IPS-NIHi7 (cell line): ENCODE data around the gene MDM4.
"Not testable (repeated sequence)": the region's sequence is repeated elsewhere in the genome, so short reads cannot be mapped to it uniquely, and the experiment has no call there.

Experiments
- DNase-seq: peaks from one replicate; pipeline ENCODE4 v3.0.0; 2012; ENCODE audit warnings: mixed read lengths; ENCODE audit errors: extremely low spot score

MDM4 gene

DNA sequence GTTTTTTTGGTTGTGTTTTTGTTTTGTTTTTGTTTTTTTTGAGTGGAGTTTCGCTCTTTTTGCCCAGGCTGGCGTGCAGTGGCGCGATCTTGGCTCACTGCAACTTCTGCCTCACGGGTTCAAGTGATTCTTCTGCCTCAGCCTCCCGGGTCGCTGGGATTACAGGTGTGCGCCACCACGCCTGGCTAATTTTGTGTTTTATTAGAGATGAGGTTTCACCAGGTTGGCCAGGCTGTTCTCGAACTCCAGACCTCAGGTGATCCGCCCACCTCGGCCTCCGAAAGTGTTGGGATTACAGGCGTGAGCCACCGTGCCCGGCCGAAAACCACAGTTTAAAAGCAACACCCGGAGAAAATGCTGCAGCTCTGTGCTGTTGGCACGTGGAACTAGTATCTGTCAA is 1.2 kb downstream of the MDM4 start:
- DNase-seq, result not testable (repeated sequence)

GRCh38 chr1:204520834-204521709 is 4.9 kb downstream of the MDM4 start:
- no peak for DNase-seq

- not testable (repeated sequence) for DNase-seq
Measured at GRCh38 chr1:204521941-204522521, 5.8 kb downstream of the MDM4 start.

GRCh38 chr1:204523605-204524215 is 7.5 kb downstream of the MDM4 start:
- no peak for DNase-seq

GRCh38 chr1:204524986-204525385 is 8.8 kb downstream of the MDM4 start:
- no peak for DNase-seq

DNA sequence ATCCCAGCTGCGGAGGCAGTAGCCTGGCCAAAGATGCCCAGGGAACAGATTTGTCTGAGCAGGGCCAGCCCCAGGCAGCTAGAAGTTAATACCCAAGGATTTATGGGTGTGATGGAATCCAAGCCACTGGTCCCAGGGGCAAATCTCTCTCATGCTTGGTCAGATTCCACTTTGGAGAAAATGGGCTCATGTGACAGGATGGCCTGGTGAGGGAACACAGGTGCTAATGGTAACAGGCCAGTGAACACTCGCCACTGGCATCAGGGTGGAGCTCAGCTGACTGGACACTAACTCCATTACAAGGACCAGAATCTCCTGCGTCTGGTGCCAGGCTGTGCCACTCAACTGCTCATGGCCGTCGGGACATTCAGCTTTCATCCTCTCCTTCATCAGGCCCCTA is 12.0 kb downstream of the MDM4 start:
- no peak for DNase-seq

DNA sequence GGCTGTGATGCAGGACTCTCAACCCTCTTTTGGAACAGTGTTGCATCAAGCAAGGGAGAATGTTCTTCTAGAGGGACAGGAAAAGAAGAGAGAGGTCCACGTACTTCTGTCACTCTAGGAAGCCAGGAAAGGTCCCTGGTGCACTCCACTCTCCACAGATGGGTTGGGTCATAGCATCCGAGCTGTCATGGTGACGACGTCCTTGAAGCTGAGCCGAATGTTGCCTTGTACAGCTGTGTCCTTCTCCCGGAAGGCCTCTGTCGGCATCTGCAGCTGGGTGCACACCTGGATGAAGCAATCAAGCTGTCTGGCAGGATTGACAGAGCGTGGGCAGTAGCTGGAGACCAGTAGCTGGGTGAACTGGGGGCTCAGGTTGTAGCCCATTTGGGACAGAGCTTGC is 12.5 kb downstream of the MDM4 start:
- no peak for DNase-seq

GRCh38 chr1:204529371-204529895 is 13.2 kb downstream of the MDM4 start:
- peak; percentile 14 for DNase-seq

GRCh38 chr1:204530932-204531331 is 14.7 kb downstream of the MDM4 start:
- no peak for DNase-seq

GRCh38 chr1:204532832-204533231 is 16.6 kb downstream of the MDM4 start:
- no peak for DNase-seq

- DNase-seq, result no peak
Measured at GRCh38 chr1:204541626-204542025, 25.4 kb downstream of the MDM4 start.

- no peak for DNase-seq
Measured at GRCh38 chr1:204544321-204544720, 28.1 kb downstream of the MDM4 start.

DNA sequence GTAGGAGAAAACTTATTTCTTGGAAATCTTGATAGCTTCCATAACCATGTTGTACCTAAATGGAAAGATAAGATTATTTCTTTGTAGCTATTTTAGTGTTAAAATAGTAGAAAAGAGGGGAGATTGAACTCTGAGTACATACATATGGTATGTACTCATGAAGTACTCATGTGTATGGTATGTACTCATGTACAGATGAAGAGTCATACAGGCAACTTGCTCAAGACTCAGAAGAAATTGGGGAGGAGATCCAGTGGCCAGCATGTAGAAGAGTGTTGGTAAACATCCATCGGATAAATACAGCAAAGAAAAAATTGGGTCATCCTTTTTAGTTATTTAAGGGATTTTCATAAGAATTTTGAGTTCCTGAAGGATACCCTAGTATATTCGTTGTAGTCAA is 29.0 kb downstream of the MDM4 start:
- DNase-seq, result no peak

DNA sequence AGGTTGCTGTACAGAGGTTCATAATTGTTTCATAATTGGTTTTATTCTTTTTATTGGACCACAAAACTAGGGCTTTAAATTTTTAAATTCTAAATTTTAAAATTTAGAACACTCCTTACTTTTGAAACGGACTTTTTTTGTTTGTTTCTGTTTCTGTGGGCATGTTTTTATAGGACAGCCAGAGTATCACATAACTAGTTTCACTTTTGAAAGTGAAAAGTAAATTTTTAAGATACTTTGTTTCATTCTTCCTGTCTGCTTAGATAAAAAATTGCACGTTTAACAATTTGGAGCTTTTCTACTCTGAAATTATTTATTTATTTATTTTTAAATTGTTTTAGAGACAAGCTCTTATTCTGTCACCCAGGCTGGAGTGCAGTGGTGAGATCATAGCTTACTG is 29.7 kb downstream of the MDM4 start:
- no peak for DNase-seq

DNA sequence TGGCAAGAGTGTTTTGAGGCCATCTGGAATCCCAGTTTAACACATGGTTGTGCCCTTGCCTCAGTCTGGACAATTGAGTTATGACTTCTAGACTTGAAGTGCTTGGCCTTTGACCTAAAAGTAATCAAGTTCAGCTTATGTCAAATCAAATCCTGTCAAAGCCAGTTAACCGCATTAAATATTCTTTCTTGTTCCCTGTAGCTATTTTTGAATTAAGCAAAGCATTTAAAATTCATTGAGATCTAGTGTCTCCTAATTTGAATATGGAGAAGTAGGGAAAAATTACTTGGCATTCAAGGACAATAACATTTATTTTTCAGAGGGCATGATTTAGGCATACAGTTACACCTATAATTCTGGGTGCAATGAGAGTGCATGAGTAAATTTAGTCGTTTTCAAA is 32.1 kb downstream of the MDM4 start:
- no peak for DNase-seq

GRCh38 chr1:204549313-204549712 is 33.1 kb downstream of the MDM4 start:
- no peak for DNase-seq

- DNase-seq, result no peak
Measured at GRCh38 chr1:204550926-204551325, 34.7 kb downstream of the MDM4 start.

DNA sequence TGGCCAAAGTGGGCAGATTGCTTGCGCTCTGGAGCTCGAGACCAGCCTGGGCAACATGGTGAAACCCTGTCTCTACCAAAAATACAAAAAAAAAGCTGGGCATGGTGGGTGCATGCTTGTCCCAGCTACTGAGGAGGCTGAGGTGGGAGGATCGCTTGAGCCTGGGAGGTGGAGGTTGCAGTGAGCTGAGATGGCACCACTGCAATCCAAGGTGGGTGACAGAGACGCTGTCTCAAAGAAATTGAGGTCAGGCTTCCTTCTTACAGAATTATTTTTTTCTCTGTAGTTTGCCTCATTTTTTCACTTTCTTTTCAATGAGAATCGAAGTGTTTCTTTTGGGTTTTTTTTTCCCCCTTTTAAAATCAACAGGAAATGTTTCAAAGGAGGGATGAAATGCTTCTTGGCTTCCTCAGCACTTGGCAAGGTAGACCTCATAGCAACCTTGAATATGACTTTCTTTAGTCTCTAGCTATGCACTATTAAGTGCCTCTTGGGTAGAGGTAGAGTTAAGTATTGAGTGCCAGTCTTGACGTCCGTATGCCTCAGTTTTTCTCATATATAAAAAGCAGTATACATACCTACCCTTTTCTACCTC is 40.3 kb downstream of the MDM4 start:
- DNase-seq, result no peak

DNA sequence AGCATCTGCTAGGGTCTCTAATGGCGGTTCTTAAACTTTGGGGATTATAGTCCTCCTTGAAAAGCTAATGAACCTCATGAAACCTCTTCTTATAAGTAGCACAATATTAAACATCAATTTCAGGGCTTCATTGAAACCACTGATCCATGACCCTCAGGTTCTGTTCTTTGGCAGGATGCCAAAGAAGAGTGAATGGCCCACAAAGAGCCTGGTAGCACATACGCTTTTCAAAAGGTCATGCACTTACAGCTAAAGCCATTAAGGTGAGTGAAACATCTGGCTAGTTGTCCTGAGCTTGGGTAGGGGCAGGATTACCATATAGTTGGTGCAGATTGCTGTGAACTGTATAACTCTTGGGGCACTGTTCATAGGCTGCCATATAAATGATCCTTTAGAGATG is 42.3 kb downstream of the MDM4 start:
- DNase-seq, result no peak

DNA sequence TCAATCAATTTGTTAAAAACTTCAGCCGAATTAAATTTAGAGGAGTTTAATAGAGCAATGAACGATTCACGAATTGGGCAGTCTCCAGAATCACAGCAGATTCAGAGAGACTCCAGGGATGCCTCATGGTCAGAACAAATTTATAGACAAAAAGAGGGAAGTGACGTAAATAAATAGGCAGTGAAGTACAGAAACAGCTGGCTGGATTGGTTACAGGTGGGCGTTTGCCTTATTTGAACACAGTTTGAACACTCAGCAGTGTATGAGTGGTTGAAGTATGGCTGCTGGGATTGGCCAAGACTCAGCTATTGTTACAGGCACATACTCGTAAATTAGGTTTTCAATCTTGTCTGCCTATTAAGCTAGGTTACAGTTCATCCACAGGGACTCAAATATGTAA is 43.8 kb downstream of the MDM4 start:
- not testable (repeated sequence) for DNase-seq

DNA sequence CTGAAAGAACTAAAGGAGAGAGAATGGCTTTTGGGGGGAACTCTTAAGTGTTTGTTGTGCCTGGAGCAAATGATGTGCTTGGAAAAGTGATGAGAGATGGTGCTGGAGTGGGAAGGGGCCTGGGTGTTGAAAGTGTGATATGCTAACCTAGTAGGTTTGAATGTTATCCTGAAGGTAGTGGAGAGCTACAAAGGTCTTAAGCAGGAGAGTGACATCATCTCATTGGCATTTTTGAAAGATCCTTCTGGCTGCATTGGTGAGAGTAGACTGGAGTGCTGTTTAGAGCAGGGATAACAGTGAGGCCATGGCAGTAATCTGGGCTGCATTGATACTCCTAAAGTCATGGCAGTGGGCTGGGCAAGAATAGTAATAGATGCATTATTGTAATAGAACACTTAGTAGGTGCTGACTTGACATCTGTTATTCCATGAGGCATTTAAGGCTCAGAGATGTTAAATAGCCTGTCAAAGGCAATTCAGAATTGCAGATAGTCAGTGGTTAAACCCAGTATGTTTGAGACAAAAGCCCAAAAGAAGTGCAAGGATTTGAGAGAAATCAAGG is 44.5 kb downstream of the MDM4 start:
- DNase-seq, result peak; percentile 35
